NT2/D1 (cell line): Measurements from ENCODE around the gene SUDS3.

ENCODE experiments used
- SUZ12 ChIP-seq: IDR thresholded peaks from 2 replicates; pipeline ENCODE4 v1.6.1; 2011; ENCODE audit not compliant: insufficient read length, insufficient read depth; ENCODE audit errors: extremely low read depth
- ZNF274 ChIP-seq: IDR thresholded peaks from 2 replicates; pipeline ENCODE4 v1.6.1; 2011; ENCODE audit warnings: mild to moderate bottlenecking, low read depth, low read length

GRCh38 chr12:118345355-118345754 lies 31.0 kb upstream of the SUDS3 start:
- no peak for TF ChIP-seq SUZ12
- TF ChIP-seq ZNF274: no peak
